Keratinocyte (primary cell): Measurements from ENCODE around the gene ASAH2.

Experiments used
- CTCF ChIP-seq, 3 experiments: IDR thresholded peaks in 1 of 3; conservative IDR thresholded peaks in 1 of 3; optimal IDR thresholded peaks in 1 of 3; 2 replicates in 2 of 3; 3 replicates in 1 of 3; pipeline versions ENCODE3 to v1.5.1; 2011; ENCODE audit warnings: low read length in 3 of 3, mild to moderate bottlenecking in 3 of 3, moderate library complexity in 2 of 3, control low read depth in 1 of 3, inconsistent platforms in 1 of 3; ENCODE audit not compliant: insufficient read depth in 2 of 3; ENCODE audit errors: extremely low read depth in 1 of 3
- EZH2 ChIP-seq: IDR thresholded peaks from one replicate; pipeline ENCODE4 v1.6.1; 2012; ENCODE audit warnings: inconsistent platforms, mild to moderate bottlenecking, low read length, moderate library complexity

GRCh38 chr10:50211670-50212069, 39.6 kb downstream of the ASAH2 start:
- no peak for TF ChIP-seq CTCF (optimal IDR thresholded peaks at IDR 0.05 in 1 of 3, IDR thresholded peaks at IDR 0.05 in 1 of 3, conservative IDR thresholded peaks at IDR 0.05 in 1 of 3; ENCODE audit: extremely low read depth in 1 of 3, insufficient read depth in 2 of 3, low read length in 3 of 3)
- TF ChIP-seq EZH2, result no peak
